Amniotic stem cell (primary cell): ENCODE measurements around the gene ZNHIT1.
"Not testable (repeated sequence)": the region's sequence is repeated elsewhere in the genome, so short reads cannot be mapped to it uniquely, and the experiment has no call there.

Experiments used
- DNase-seq: peaks from one replicate; lab custom pipeline; 2025; lab: John Stamatoyannopoulos, UW

ZNHIT1 gene

GRCh38 chr7:101186844-101187428, 31.0 kb upstream of the ZNHIT1 start:
- DNase-seq = no peak

GRCh38 chr7:101189109-101189508, 28.9 kb upstream of the ZNHIT1 start:
- no peak for DNase-seq

GRCh38 chr7:101195884-101196283, 22.1 kb upstream of the ZNHIT1 start:
- no peak for DNase-seq

- no peak for DNase-seq
These were observed 20.0 kb upstream of the ZNHIT1 start for GRCh38 chr7:101197991-101198390.

GRCh38 chr7:101198476-101198875, 19.5 kb upstream of the ZNHIT1 start:
- DNase-seq = no peak

- not testable (repeated sequence) for DNase-seq
These were observed 18.4 kb upstream of the ZNHIT1 start for GRCh38 chr7:101199522-101199921.

- DNase-seq = no peak
These were observed 17.5 kb upstream of the ZNHIT1 start for GRCh38 chr7:101200504-101200861.

GRCh38 chr7:101200862-101201599, 16.9 kb upstream of the ZNHIT1 start, which contains the start of gene MOGAT3:
MOGAT3 (minus strand) TSS chr7:101201036; CDS start chr7:101200854, 182 bp downstream.
- no peak for DNase-seq

GRCh38 chr7:101201695-101202602, 16.0 kb upstream of the ZNHIT1 start:
- DNase-seq = no peak

GRCh38 chr7:101202603-101202918, 15.4 kb upstream of the ZNHIT1 start:
- no peak for DNase-seq

- not testable (repeated sequence) for DNase-seq
These were observed 13.9 kb upstream of the ZNHIT1 start for GRCh38 chr7:101203740-101204738.

- no peak for DNase-seq
These were observed 11.9 kb upstream of the ZNHIT1 start for GRCh38 chr7:101205901-101206664.

- DNase-seq = no peak
These were observed 11.3 kb upstream of the ZNHIT1 start for GRCh38 chr7:101206665-101207042.

GRCh38 chr7:101207459-101207858, 10.5 kb upstream of the ZNHIT1 start:
- no peak for DNase-seq

- DNase-seq = no peak
These were observed 9.2 kb upstream of the ZNHIT1 start for GRCh38 chr7:101208794-101209193.

- DNase-seq = no peak
These were observed 7.8 kb upstream of the ZNHIT1 start for GRCh38 chr7:101210143-101210542.

GRCh38 chr7:101211501-101211900, 6.5 kb upstream of the ZNHIT1 start:
- no peak for DNase-seq

- no peak for DNase-seq
These were observed 6.0 kb upstream of the ZNHIT1 start for GRCh38 chr7:101212014-101212413.

- DNase-seq = no peak
These were observed 1.7 kb upstream of the ZNHIT1 start for GRCh38 chr7:101216001-101216859.

- no peak for DNase-seq
These were observed 1.0 kb upstream of the ZNHIT1 start for GRCh38 chr7:101216860-101217387.
